CD14-positive monocyte (primary cell): ENCODE results near the gene PHC2. TPM values are rescaled to one million over a fixed set of nuclear protein-coding genes. Genes with fewer than 3 reads are reported as not detected.

Source experiments
- DNase-seq, 3 donors: peaks; one replicate each; pipeline ENCODE4 v3.0.0-alpha.2; 2011 to 2022
- H2AFZ ChIP-seq: 2 replicates; pipeline ENCODE4 v1.6.0; 2012; ENCODE audit warnings: mild to moderate bottlenecking, low read depth, low read length, inconsistent platforms; ENCODE audit not compliant: insufficient read depth, poor library complexity, severe bottlenecking
- H3K27ac ChIP-seq, 2 donors: 1 replicate in 1 of 2; 2 replicates in 1 of 2; pipeline ENCODE4 v1.5.1; 2012 to 2013; ENCODE audit warnings: low read length in 2 of 2, control low read depth in 1 of 2, inconsistent platforms in 1 of 2, low read depth in 1 of 2, mild to moderate bottlenecking in 1 of 2
- H3K27me3 ChIP-seq, 2 donors: one replicate each; pipeline versions ENCODE4 v1.6.0 to v1.6.1; 2011 to 2013; ENCODE audit warnings: low read length in 2 of 2; ENCODE audit not compliant: control insufficient read depth in 2 of 2, insufficient read depth in 2 of 2
- H3K36me3 ChIP-seq, 2 donors: replicated peaks in 1 of 2; 1 replicate in 1 of 2; 2 replicates in 1 of 2; pipeline versions ENCODE4 v1.5.1 to v1.6.1; 2012 to 2013; ENCODE audit warnings: low read length in 2 of 2, control low read depth in 1 of 2, inconsistent platforms in 1 of 2, mild to moderate bottlenecking in 1 of 2; ENCODE audit not compliant: insufficient read depth in 2 of 2, control insufficient read depth in 1 of 2
- H3K4me1 ChIP-seq, 2 donors: 1 replicate in 1 of 2; 2 replicates in 1 of 2; pipeline versions ENCODE4 v1.5.1 to v1.6.1; 2012 to 2013; ENCODE audit warnings: low read length in 2 of 2, control low read depth in 1 of 2, inconsistent platforms in 1 of 2, mild to moderate bottlenecking in 1 of 2, moderate library complexity in 1 of 2; ENCODE audit not compliant: insufficient read depth in 2 of 2, control insufficient read depth in 1 of 2
- H3K4me2 ChIP-seq: replicated peaks from 2 replicates; pipeline ENCODE3; 2012; ENCODE audit warnings: low read length, moderate library complexity, mild to moderate bottlenecking; ENCODE audit not compliant: poor library complexity, severe bottlenecking; ENCODE audit errors: extremely low read depth
- H3K4me3 ChIP-seq, 3 experiments: fragments of 200-600 bp in 1 of 3; sonication (generic) in 1 of 3; replicated peaks in 1 of 3; 1 replicate in 2 of 3; 2 replicates in 1 of 3; pipeline ENCODE4 v1.5.1; 2011 to 2013; ENCODE audit warnings: low read length in 3 of 3, mild to moderate bottlenecking in 3 of 3, control low read depth in 2 of 3, low read depth in 2 of 3, inconsistent platforms in 1 of 3, moderate library complexity in 1 of 3
- H3K79me2 ChIP-seq: 2 replicates; pipeline ENCODE4 v1.6.0; 2012; ENCODE audit warnings: mild to moderate bottlenecking, control low read depth, inconsistent platforms, low read length, moderate library complexity; ENCODE audit not compliant: insufficient read depth
- H3K9ac ChIP-seq: 2 replicates; pipeline ENCODE4 v1.6.0; 2017; ENCODE audit warnings: low read length, mild to moderate bottlenecking; ENCODE audit not compliant: insufficient read depth, poor library complexity, severe bottlenecking
- H3K9me3 ChIP-seq, 2 donors: replicated peaks in 1 of 2; 1 replicate in 1 of 2; 2 replicates in 1 of 2; pipeline versions ENCODE4 v1.5.1 to v1.6.1; 2012 to 2013; ENCODE audit warnings: low read length in 2 of 2, control low read depth in 1 of 2; ENCODE audit not compliant: control insufficient read depth in 1 of 2, insufficient read depth in 1 of 2
- H4K20me1 ChIP-seq: 2 replicates; pipeline ENCODE4 v1.6.0; 2012; ENCODE audit warnings: mild to moderate bottlenecking, low read length, control low read depth, moderate library complexity; ENCODE audit not compliant: insufficient read depth
- H3K27ac Mint-ChIP-seq, 7 donors: one replicate each; pipeline ENCODE4 v1.8.0; 2020; ENCODE audit warnings: mild to moderate bottlenecking in 7 of 7, mixed read lengths in 7 of 7, moderate library complexity in 6 of 7, inconsistent platforms in 2 of 7
- H3K27me3 Mint-ChIP-seq, 3 donors: one replicate each; pipeline ENCODE4 v1.8.0; 2021 to 2022; ENCODE audit warnings: low read depth in 3 of 3, mild to moderate bottlenecking in 3 of 3, mixed read lengths in 3 of 3, moderate library complexity in 3 of 3, inconsistent platforms in 1 of 3
- H3K36me3 Mint-ChIP-seq, 2 donors: one replicate each; pipeline ENCODE4 v1.8.0; 2020; ENCODE audit warnings: mixed read lengths in 2 of 2, inconsistent platforms in 1 of 2, mild to moderate bottlenecking in 1 of 2
- H3K4me1 Mint-ChIP-seq: one replicate; pipeline ENCODE4 v1.8.0; 2020; ENCODE audit warnings: mild to moderate bottlenecking, mixed read lengths
- H3K4me3 Mint-ChIP-seq, 2 donors: one replicate each; pipeline ENCODE4 v1.8.0; 2020; ENCODE audit warnings: mild to moderate bottlenecking in 2 of 2, mixed read lengths in 2 of 2, moderate library complexity in 1 of 2
- H3K9me3 Mint-ChIP-seq, 7 donors: one replicate each; pipeline ENCODE4 v1.8.0; 2020 to 2022; ENCODE audit warnings: mixed read lengths in 7 of 7, mild to moderate bottlenecking in 6 of 7, moderate library complexity in 6 of 7, inconsistent platforms in 2 of 7
- CTCF ChIP-seq: fragments of 200-600 bp; IDR thresholded peaks from one replicate; pipeline ENCODE4 v1.8.0; 2022; ENCODE audit warnings: antibody characterized with exemption, mild to moderate bottlenecking
- WGBS: methylation state at CpG from one replicate; pipeline ENCODE4 v1.1.5; 2013; ENCODE audit warnings: missing lambda C conversion rate; ENCODE audit not compliant: insufficient coverage; 5-methylcytosine and 5-hydroxymethylcytosine counted together
- intact Hi-C, 2 donors: fragments of 100-400 bp; cut with micrococcal nuclease; formaldehyde crosslinking; loops; one replicate each; pipeline versions ENCODE4 v1.15.0 to v1.15.1; 2023
- polyA plus RNA-seq, 3 donors: library from polyadenylated mRNA; depleted of rRNA in 1 of 3; unstranded in 2 of 3; stranded (reverse) in 1 of 3; fragments of 300-500 nt in 2 of 3; fragments of >200 nt in 1 of 3; fragmentation: Illumina TruSeq in 2 of 3; gene quantifications; 1 replicate in 2 of 3; 2 replicates in 1 of 3; pipeline ENCODE4 v1.2.3, GENCODE V29; 2012 to 2021

Gene PHC2
- polyA plus RNA-seq, 3 donors: 18.9 to 85.3 (median 53.1) TPM

- Histone ChIP-seq H3K27me3 (no peaks in the 10 kb centered on the region), H3K4me3 (no peak overlapping the region), H4K20me1 (no peaks in the 10 kb centered on the region), H3K4me2 (no peak overlapping the region), H3K27ac (no peak overlapping the region), H3K4me1 (peaks cover 13 to 17% of the 10 kb centered on the region in 2 donors), H3K79me2 (no peaks in the 10 kb centered on the region), H2AFZ (no peak overlapping the region), H3K36me3 (no peaks in the 10 kb centered on the region), H3K9ac (no peak overlapping the region), H3K9me3 (no peaks in the 10 kb centered on the region)
- Mint-ChIP-seq H3K9me3 (no peaks in the 10 kb centered on the region), H3K27me3 (peaks cover 0 to 7% (median 6%) of the 10 kb centered on the region in 3 donors), H3K4me3 (no peak overlapping the region), H3K4me1 (peaks cover 25% of the 10 kb centered on the region), H3K27ac (peak overlapping the region in 1 of 7 donors; percentile 32), H3K36me3 (no peaks in the 10 kb centered on the region)
- no peak for DNase-seq
- WGBS: 100% methylated on average over 1 of the region's 1 CpG
- intact Hi-C loops: no loop called here
- TF ChIP-seq CTCF: no peak
Observed at GRCh38 chr1:33439662-33440061, 8.8 kb upstream of the PHC2 start.

- H3K4me3 ChIP-seq: no peak overlapping the region
- TF ChIP-seq CTCF: no peak
- DNase-seq: no peak
- H3K36me3 ChIP-seq: no peaks in the 10 kb centered on the region
- no peaks in the 10 kb centered on the region for H4K20me1 ChIP-seq
- peaks cover 0 to 7% (median 6%) of the 10 kb centered on the region in 3 donors for H3K27me3 Mint-ChIP-seq
- no peak overlapping the region for H3K27ac Mint-ChIP-seq
- H3K36me3 Mint-ChIP-seq: no peaks in the 10 kb centered on the region
- H3K9me3 Mint-ChIP-seq: no peaks in the 10 kb centered on the region
- H3K9ac ChIP-seq: no peak overlapping the region
- H2AFZ ChIP-seq: no peak overlapping the region
- H3K9me3 ChIP-seq: no peaks in the 10 kb centered on the region
- H3K79me2 ChIP-seq: no peaks in the 10 kb centered on the region
- H3K4me1 Mint-ChIP-seq: peaks cover 36% of the 10 kb centered on the region
- no peak overlapping the region for H3K27ac ChIP-seq
- WGBS: 90% methylated on average over 3 of the region's 6 CpGs
- H3K27me3 ChIP-seq: no peaks in the 10 kb centered on the region
- H3K4me3 Mint-ChIP-seq: no peak overlapping the region
- H3K4me2 ChIP-seq: no peak overlapping the region
- H3K4me1 ChIP-seq: peaks cover 24 to 25% of the 10 kb centered on the region in 2 donors
- intact Hi-C loops: no loop called here
Observed at GRCh38 chr1:33438364-33439160, 7.7 kb upstream of the PHC2 start.
